H1 (cell line): ENCODE data around the gene PTPRF. TPM values are rescaled to one million over a fixed set of nuclear protein-coding genes. Genes with fewer than 3 reads are reported as not detected.
"Not testable (repeated sequence)": the region's sequence is repeated elsewhere in the genome, so short reads cannot be mapped to it uniquely, and the experiment has no call there.

Experiments
- CTCF ChIA-PET: fragments of 300-600 bp; sonication (Branson Sonifier 250); formaldehyde crosslinking; loops from one replicate; lab custom pipeline; 2021; ENCODE audit not compliant: partially characterized antibody; lab: Charles Lee
- POLR2A ChIA-PET: fragments of 300-600 bp; sonication (Branson Sonifier 250); formaldehyde crosslinking; loops from one replicate; lab custom pipeline; 2021; ENCODE audit warnings: inconsistent platforms; ENCODE audit not compliant: partially characterized antibody; lab: Charles Lee
- DNase-seq, 2 experiments: peaks; one replicate each; pipeline versions ENCODE4 v3.0.0 to v3.0.0-alpha.2; 2010 to 2022; ENCODE audit warnings: low spot score in 2 of 2, low read depth in 1 of 2, mixed read lengths in 1 of 2
- FAIRE-seq: peaks from 2 replicates; lab custom pipeline; 2011; peaks lifted over from hg19 to GRCh38; lab: Jason Lieb, UNC
- H2AFZ ChIP-seq: 2 replicates; pipeline ENCODE4 v1.8.1; 2012; ENCODE audit warnings: low read length, inconsistent platforms
- H2AK5ac ChIP-seq: 2 replicates; pipeline ENCODE4 v1.6.1; 2013; ENCODE audit warnings: low read depth, low read length
- H2BK120ac ChIP-seq: replicated peaks from 2 replicates; pipeline ENCODE3; 2013; ENCODE audit warnings: low read depth, low read length, inconsistent platforms
- H2BK12ac ChIP-seq: 2 replicates; pipeline ENCODE4 v1.6.1; 2013; ENCODE audit warnings: low read depth, low read length
- H2BK15ac ChIP-seq: 2 replicates; pipeline ENCODE4 v1.6.1; 2013; ENCODE audit warnings: low read length
- H2BK20ac ChIP-seq: 2 replicates; pipeline ENCODE4 v1.6.1; 2013; ENCODE audit warnings: low read length
- H2BK5ac ChIP-seq: 2 replicates; pipeline ENCODE4 v1.6.1; 2013; ENCODE audit warnings: low read depth, low read length
- H3K14ac ChIP-seq: 2 replicates; pipeline ENCODE4 v1.6.1; 2013; ENCODE audit warnings: inconsistent platforms; ENCODE audit not compliant: insufficient read length
- H3K18ac ChIP-seq: 2 replicates; pipeline ENCODE4 v1.6.1; 2013; ENCODE audit warnings: low read length; ENCODE audit errors: extremely low read depth
- H3K23ac ChIP-seq: 2 replicates; pipeline ENCODE4 v1.6.1; 2013; ENCODE audit warnings: inconsistent platforms; ENCODE audit not compliant: insufficient read length
- H3K23me2 ChIP-seq: 2 replicates; pipeline ENCODE4 v1.6.1; 2013; ENCODE audit warnings: low read depth, low read length
- H3K27ac ChIP-seq: 2 replicates; pipeline ENCODE4 v1.6.1; 2011; ENCODE audit warnings: low read depth, low read length, inconsistent platforms
- H3K27me3 ChIP-seq, 4 experiments: replicated peaks in 1 of 4; 1 replicate in 1 of 4; 2 replicates in 3 of 4; pipeline versions ENCODE4 v1.6.1 to v1.8.1; 2011 to 2013; ENCODE audit warnings: low read length in 3 of 4, mild to moderate bottlenecking in 3 of 4, inconsistent platforms in 2 of 4, mixed read lengths in 2 of 4, moderate library complexity in 1 of 4; ENCODE audit not compliant: control insufficient read depth in 3 of 4, insufficient read depth in 3 of 4; ENCODE audit errors: extremely low read depth in 1 of 4
- H3K36me3 ChIP-seq, 4 experiments: 2 replicates each; pipeline versions ENCODE4 v1.6.1 to v1.8.1; 2011 to 2013; ENCODE audit warnings: mild to moderate bottlenecking in 4 of 4, low read length in 3 of 4, moderate library complexity in 2 of 4, control low read depth in 1 of 4, inconsistent platforms in 1 of 4; ENCODE audit not compliant: insufficient read depth in 4 of 4, control insufficient read depth in 2 of 4
- H3K4ac ChIP-seq: replicated peaks from 2 replicates; pipeline ENCODE3; 2013; ENCODE audit warnings: low read length, low read depth, mixed read lengths, inconsistent platforms; ENCODE audit not compliant: insufficient read length
- H3K4me1 ChIP-seq, 4 experiments: replicated peaks in 1 of 4; 1 replicate in 1 of 4; 2 replicates in 3 of 4; pipeline versions ENCODE4 v1.6.1 to v1.8.1; 2011 to 2013; ENCODE audit warnings: low read length in 3 of 4, inconsistent platforms in 2 of 4, mixed read lengths in 1 of 4; ENCODE audit not compliant: insufficient read depth in 4 of 4, control insufficient read depth in 3 of 4
- H3K4me2 ChIP-seq, 2 experiments: 2 replicates each; pipeline versions ENCODE4 v1.6.1 to v1.8.1; 2011 to 2013; ENCODE audit warnings: low read depth in 2 of 2, low read length in 2 of 2, control low read depth in 1 of 2, inconsistent platforms in 1 of 2, mild to moderate bottlenecking in 1 of 2; ENCODE audit not compliant: insufficient read depth in 1 of 2
- H3K4me3 ChIP-seq, 4 experiments: fragments of 200-600, 300-600 bp in 1 of 4; sonication (generic), shearing (Covaris generic), sonication (Bioruptor Twin) in 1 of 4; 2 replicates each; pipeline versions ENCODE4 v1.5.1 to v1.8.1; 2011 to 2016; ENCODE audit warnings: low read length in 4 of 4, low read depth in 3 of 4, control low read depth in 2 of 4, inconsistent platforms in 2 of 4, mild to moderate bottlenecking in 2 of 4, mixed read lengths in 1 of 4, moderate library complexity in 1 of 4; ENCODE audit not compliant: insufficient read depth in 2 of 4; ENCODE audit errors: extremely low read depth in 1 of 4
- H3K56ac ChIP-seq: replicated peaks from 2 replicates; pipeline ENCODE3; 2013; ENCODE audit warnings: low read depth, mild to moderate bottlenecking, mixed read lengths, low read length, inconsistent platforms; ENCODE audit not compliant: insufficient read length
- H3K79me1 ChIP-seq: 2 replicates; pipeline ENCODE4 v1.6.1; 2013; ENCODE audit warnings: low read depth, low read length, control low read depth
- H3K79me2 ChIP-seq, 2 experiments: 2 replicates each; pipeline versions ENCODE4 v1.6.1 to v1.8.1; 2012 to 2013; ENCODE audit warnings: low read length in 2 of 2, mild to moderate bottlenecking in 2 of 2, inconsistent platforms in 1 of 2; ENCODE audit not compliant: insufficient read depth in 2 of 2, control insufficient read depth in 1 of 2
- H3K9ac ChIP-seq, 4 experiments: replicated peaks in 1 of 4; 1 replicate in 1 of 4; 2 replicates in 3 of 4; pipeline versions ENCODE4 v1.6.1 to v1.8.1; 2011 to 2013; ENCODE audit warnings: low read depth in 3 of 4, low read length in 3 of 4, control low read depth in 2 of 4, mild to moderate bottlenecking in 2 of 4, moderate library complexity in 2 of 4, inconsistent platforms in 1 of 4; ENCODE audit errors: extremely low read depth in 1 of 4
- H3K9me3 ChIP-seq, 2 experiments: 2 replicates each; pipeline versions ENCODE4 v1.6.1 to v1.8.1; 2012 to 2013; ENCODE audit warnings: mild to moderate bottlenecking in 2 of 2, moderate library complexity in 2 of 2, control low read depth in 1 of 2, inconsistent platforms in 1 of 2, low read depth in 1 of 2, low read length in 1 of 2, mixed read lengths in 1 of 2; ENCODE audit not compliant: insufficient read depth in 2 of 2
- H4K20me1 ChIP-seq, 2 experiments: replicated peaks in 1 of 2; 2 replicates each; pipeline versions ENCODE3 to v1.8.1; 2011 to 2013; ENCODE audit warnings: inconsistent platforms in 2 of 2, low read length in 2 of 2, mild to moderate bottlenecking in 1 of 2; ENCODE audit not compliant: insufficient read depth in 2 of 2, control insufficient read depth in 1 of 2
- H4K5ac ChIP-seq: 2 replicates; pipeline ENCODE4 v1.6.1; 2013; ENCODE audit warnings: low read length, low read depth, mixed read lengths, inconsistent platforms; ENCODE audit not compliant: insufficient read length
- H4K8ac ChIP-seq: 2 replicates; pipeline ENCODE4 v1.8.0; 2013; ENCODE audit warnings: mild to moderate bottlenecking, moderate library complexity, low read length, inconsistent platforms; ENCODE audit not compliant: insufficient read depth; ENCODE audit errors: extremely low read depth
- H4K91ac ChIP-seq: replicated peaks from 2 replicates; pipeline ENCODE3; 2013; ENCODE audit warnings: low read length, mixed read lengths, inconsistent platforms; ENCODE audit not compliant: insufficient read length
- MAFK ChIP-seq: IDR thresholded peaks from 2 replicates; pipeline ENCODE4 v1.6.1; 2012; ENCODE audit warnings: low read depth, mild to moderate bottlenecking, improper control_type of control experiment, low read length
- SIN3A ChIP-seq, 2 experiments: IDR thresholded peaks in 1 of 2; conservative IDR thresholded peaks in 1 of 2; 2 replicates each; pipeline ENCODE4 v1.6.1; 2011 to 2012; ENCODE audit warnings: low read length in 2 of 2, improper control_type of control experiment in 1 of 2, low read depth in 1 of 2, mild to moderate bottlenecking in 1 of 2
- TCF12 ChIP-seq: IDR thresholded peaks from 2 replicates; pipeline ENCODE4 v1.6.1; 2011; ENCODE audit warnings: low read depth, mild to moderate bottlenecking, low read length
- WGBS, 2 experiments: shearing (Covaris generic) in 1 of 2; methylation state at CpG; one replicate each; pipeline versions ENCODE4 v1.1.6 to v1.1.7; 2013 to 2015; ENCODE audit warnings: low lambda C conversion rate in 2 of 2, mixed read lengths in 2 of 2, inconsistent platforms in 1 of 2, low coverage in 1 of 2, missing lambda C conversion rate in 1 of 2; ENCODE audit not compliant: insufficient replicate concordance in 2 of 2, insufficient coverage in 1 of 2, insufficient read length in 1 of 2; ENCODE audit errors: extremely low coverage in 1 of 2, missing lambda C conversion rate in 1 of 2; 5-methylcytosine and 5-hydroxymethylcytosine counted together
- polyA plus RNA-seq, 7 experiments: library from polyadenylated mRNA; depleted of rRNA in 3 of 7; stranded (reverse) in 5 of 7; unstranded in 2 of 7; fragments of >200 nt in 5 of 7; fragments of 200-250 nt in 2 of 7; gene quantifications; 1 replicate in 5 of 7; 2 replicates in 1 of 7; 4 replicates in 1 of 7; pipeline versions ENCODE4 v1.2.1 to v1.2.3, GENCODE V29; 2011 to 2013; ENCODE audit warnings: missing spikeins in 2 of 7, mixed read lengths in 2 of 7
- total RNA-seq: library from RNA; stranded (reverse); fragmentation: NEBNext Ultra II Directional; extraction: Animal tissue kit (Norgen Biotek cat#: 25700); gene quantifications from 2 replicates; pipeline ENCODE4 v1.2.1, GENCODE V29; 2021

The PTPRF gene
- total and polyA plus RNA-seq, 2 of the 8 experiments (the other 6 are each of a cell fraction or from before 2014, with no cell fraction given) = 136 to 231 TPM

GRCh38 chr1:43499898-43500297, 30.8 kb upstream of the PTPRF start (continued):
- TF ChIP-seq TCF12 (no peak), SIN3A (conservative IDR thresholded peaks at IDR 0.05 in 1 of 2, IDR thresholded peaks at IDR 0.05 in 1 of 2; ENCODE audit: low read depth in 1 of 2, low read length in 2 of 2) (no peak), MAFK (no peak)
- TF ChIP-seq, all 59 proteins: peak for 2

GRCh38 chr1:43501806-43502205, 28.9 kb upstream of the PTPRF start:
- H3K23me2 ChIP-seq, H3K4me2 ChIP-seq, CTCF ChIA-PET, H3K27ac ChIP-seq, H2BK12ac ChIP-seq, H3K4me3 ChIP-seq, H3K4ac ChIP-seq, H3K9ac ChIP-seq, H3K79me1 ChIP-seq, H4K91ac ChIP-seq, H4K8ac ChIP-seq, H2AK5ac ChIP-seq, H3K79me2 ChIP-seq, H2BK15ac ChIP-seq, H3K4me1 ChIP-seq, H3K18ac ChIP-seq, H3K56ac ChIP-seq, H3K36me3 ChIP-seq, FAIRE-seq, H2AFZ ChIP-seq, H4K20me1 ChIP-seq, H2BK5ac ChIP-seq, H2BK20ac ChIP-seq, H4K5ac ChIP-seq, H3K14ac ChIP-seq, H3K9me3 ChIP-seq, H2BK120ac ChIP-seq, H3K23ac ChIP-seq, H3K27me3 ChIP-seq, POLR2A ChIA-PET: not testable (repeated sequence)
- DNase-seq = peak in 1 of 2 experiments; percentile 28
- no CpG with 5 or more reads among the region's 33 CpGs for WGBS, 2 experiments
